Measurements from ENCODE around the gene SH3TC1.

DNA sequence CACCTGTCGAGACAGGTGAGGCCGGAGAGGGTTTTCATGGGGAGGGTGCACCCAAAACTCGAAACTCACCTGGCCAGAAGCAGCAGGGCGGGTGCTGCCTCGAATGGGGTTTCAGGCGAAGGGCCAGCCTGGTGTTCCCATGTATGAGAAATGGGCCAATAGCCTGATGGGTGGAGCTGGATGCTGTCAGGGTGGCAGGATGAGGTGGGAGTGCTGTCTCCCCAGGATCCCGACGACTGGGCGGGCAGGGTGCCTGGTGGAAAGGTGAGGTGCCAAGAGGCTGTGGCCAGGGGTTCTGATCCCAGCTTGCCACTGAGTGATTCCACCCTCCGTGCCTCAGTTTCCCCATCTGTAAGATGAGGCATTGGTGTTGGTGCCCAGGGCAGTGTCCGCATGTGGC lies 16.8 kb upstream of the SH3TC1 start:
- TF ChIP-seq CTCF (IDR thresholded peaks at IDR 0.05; ENCODE audit: low read depth, low read length) (no peak), EZH2phosphoT487 (IDR thresholded peaks at IDR 0.05; ENCODE audit: low read depth) (no peak)
